PFSK-1 (cell line): ENCODE results near the gene RAD9A.

Source experiments
- POLR2AphosphoS5 ChIP-seq: IDR thresholded peaks from 2 replicates; pipeline ENCODE4 v1.6.1; 2012; ENCODE audit warnings: low read depth, mild to moderate bottlenecking, control low read depth, low read length, moderate library complexity
- TAF1 ChIP-seq: IDR thresholded peaks from 2 replicates; pipeline ENCODE4 v1.6.1; 2012; ENCODE audit warnings: low read length, control low read depth, borderline replicate concordance; ENCODE audit not compliant: insufficient read depth
- TF ChIP-seq, protein P1 (sequence below), 2 experiments: IDR thresholded peaks; 2 replicates each; pipeline versions ENCODE4 v1.6.1 to v1.8.0; 2011 to 2012; ENCODE audit warnings: low read depth in 2 of 2, low read length in 2 of 2, control low read depth in 1 of 2, inconsistent platforms in 1 of 2, mild to moderate bottlenecking in 1 of 2, moderate library complexity in 1 of 2; ENCODE audit not compliant: insufficient read depth in 1 of 2

DNA sequence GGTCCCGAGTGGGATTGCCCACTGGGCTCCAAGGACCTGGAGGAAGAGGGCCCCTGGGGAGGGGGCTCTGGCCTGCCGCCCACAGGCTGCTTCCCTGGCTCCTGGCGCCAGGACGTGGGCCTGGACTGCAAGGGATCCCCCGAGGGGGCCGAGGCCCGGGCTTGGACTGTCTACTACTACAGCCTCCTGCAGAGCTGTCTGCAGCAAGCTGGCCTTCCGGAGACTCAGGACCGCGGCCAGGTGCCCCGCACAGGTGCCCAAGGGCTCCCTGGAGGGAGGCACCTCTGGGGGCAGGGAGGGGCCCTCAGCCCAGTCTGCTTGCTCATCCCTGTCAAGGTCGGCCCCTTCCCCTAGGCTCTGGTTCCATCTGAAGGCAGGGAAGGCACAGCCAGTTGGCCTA is 25.6 kb downstream of the RAD9A start:
- TF ChIP-seq, protein P1, sequence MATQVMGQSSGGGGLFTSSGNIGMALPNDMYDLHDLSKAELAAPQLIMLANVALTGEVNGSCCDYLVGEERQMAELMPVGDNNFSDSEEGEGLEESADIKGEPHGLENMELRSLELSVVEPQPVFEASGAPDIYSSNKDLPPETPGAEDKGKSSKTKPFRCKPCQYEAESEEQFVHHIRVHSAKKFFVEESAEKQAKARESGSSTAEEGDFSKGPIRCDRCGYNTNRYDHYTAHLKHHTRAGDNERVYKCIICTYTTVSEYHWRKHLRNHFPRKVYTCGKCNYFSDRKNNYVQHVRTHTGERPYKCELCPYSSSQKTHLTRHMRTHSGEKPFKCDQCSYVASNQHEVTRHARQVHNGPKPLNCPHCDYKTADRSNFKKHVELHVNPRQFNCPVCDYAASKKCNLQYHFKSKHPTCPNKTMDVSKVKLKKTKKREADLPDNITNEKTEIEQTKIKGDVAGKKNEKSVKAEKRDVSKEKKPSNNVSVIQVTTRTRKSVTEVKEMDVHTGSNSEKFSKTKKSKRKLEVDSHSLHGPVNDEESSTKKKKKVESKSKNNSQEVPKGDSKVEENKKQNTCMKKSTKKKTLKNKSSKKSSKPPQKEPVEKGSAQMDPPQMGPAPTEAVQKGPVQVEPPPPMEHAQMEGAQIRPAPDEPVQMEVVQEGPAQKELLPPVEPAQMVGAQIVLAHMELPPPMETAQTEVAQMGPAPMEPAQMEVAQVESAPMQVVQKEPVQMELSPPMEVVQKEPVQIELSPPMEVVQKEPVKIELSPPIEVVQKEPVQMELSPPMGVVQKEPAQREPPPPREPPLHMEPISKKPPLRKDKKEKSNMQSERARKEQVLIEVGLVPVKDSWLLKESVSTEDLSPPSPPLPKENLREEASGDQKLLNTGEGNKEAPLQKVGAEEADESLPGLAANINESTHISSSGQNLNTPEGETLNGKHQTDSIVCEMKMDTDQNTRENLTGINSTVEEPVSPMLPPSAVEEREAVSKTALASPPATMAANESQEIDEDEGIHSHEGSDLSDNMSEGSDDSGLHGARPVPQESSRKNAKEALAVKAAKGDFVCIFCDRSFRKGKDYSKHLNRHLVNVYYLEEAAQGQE (IDR thresholded peaks at IDR 0.05; ENCODE audit: insufficient read depth in 1 of 2, low read depth in 2 of 2, low read length in 2 of 2), result no peak
- TF ChIP-seq POLR2AphosphoS5, result no peak
- TF ChIP-seq TAF1, result no peak
